GM18519 (cell line): Measurements from ENCODE around the gene KLHL30.

Experiments
- ATAC-seq: cut with Tn5 transposase; IDR thresholded peaks from one replicate; pipeline ENCODE4 v1.9.1; 2021; ENCODE audit warnings: mild to moderate bottlenecking, moderate library complexity; ENCODE audit not compliant: unreplicated experiment, low FRiP score

The KLHL30 gene

DNA sequence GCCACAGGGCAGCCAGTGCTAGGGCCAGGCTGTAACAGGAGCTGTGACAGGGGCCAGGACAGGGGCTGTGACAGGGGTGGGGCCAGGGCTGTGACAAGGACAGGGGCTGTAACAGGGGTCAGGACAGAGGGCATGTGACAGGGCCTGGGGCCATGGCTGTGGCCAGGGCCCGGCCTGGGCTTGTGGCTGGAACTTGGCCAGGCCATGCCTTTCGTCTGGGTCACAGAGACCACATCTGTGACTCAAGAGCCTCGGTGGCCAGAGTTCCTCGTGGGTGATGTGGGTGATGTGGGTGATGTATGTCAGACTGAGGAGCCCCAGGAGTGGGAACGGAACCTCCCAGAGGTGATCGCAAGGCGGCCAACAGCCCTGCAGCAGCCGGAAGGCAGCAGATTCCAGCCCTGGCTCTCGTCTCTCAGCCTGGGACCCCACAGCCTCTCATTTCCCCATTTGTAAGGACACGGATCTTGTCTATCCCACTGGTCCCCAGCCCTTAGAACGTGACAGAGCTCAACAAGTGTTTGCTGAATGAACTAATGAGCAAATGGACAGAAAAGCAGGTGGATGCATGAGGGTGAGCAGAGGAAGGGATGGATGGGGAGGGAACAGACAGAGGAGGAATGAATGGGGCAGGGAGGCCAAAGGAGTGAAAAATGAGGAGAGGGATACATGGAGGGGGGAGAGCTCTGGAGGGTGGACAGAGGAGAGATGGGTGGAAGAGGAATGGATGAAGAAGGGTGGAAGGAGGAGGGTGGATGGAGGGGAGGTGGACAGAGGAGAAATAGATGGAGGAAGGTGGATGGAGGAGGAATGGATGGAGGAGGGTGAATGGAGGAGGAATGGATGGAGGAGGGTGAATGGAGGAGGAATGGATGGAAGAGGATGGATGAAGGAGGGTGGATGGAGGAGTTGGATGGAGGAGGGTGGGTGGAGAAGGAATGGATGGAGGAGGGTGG is 21.0 kb upstream of the KLHL30 start:
- ATAC-seq, result no peak

DNA sequence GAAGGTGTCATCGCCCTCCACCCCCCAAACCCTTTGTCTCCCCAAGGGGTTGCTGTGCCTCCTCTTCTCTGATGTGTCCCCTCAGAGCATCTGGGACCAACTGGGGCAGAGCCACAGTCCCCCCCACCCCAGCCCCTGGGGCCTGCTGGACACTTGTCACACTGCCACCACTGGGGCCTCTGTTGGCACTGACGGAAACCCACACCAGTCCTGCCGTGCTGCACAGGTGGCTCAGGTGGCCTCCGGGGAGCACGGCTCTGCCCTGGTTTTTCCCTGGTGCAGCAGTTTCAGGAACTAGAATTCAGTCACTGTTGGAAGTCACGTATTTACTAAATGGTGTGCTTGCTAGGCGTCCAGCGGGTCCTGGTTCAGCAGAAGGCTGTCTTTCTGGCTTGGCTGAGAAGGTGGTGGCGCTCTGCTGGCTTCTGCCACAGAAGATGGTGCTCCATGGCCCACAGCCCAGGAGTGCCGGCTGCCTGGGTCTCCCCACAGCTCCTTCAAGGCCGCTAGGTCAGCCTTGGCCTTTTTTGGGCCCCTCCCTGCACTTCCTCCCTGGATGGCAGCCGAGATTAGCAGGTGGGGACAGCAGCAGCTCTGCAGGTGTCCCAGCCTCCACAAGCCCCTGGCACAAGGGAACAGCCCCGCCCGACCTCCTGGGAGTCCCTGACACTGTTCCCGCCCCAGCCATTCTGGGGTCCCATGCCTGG is 18.6 kb upstream of the KLHL30 start:
- no peak for ATAC-seq

DNA sequence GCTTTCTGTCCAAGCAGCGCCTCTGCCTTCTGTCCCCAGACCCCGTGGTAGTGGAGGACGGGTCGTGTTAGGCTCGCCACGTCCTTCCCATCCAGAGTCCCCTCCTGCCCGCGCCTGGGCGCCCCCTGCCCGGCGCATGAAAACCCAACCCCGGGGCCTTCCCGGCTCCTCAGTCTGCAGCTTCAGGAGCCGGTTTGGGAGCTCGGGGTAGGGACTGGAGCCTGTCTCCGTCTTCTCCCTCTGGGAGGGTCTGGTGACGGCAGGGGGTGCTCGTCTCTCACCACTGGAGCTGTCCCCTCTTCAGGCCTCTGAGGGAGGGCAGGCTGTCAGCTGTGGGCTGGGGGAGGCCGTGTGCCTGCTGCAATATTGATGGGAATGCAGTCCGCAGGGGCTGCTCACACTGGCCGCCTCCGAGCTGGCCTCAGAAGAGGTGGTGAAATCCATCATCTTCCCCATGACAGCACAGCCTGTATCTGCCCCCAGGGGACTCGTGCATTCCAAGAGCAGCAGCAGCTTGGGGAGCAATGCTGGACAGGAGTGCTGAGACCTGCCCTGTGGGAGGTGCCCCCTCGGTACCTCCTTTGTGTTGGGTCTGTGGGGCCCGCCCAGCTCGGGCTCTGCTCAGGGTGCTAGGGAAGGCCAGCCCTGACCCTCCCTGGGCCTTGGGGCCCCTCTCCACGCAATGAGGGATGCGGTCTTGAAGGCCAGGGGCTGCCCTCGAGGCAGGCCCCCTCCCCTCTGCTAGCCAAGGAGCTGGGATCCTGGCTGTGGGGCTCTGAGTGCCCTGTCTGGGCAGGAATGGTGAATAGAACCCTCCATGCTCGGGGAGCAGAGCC is 17.8 kb upstream of the KLHL30 start:
- no peak for ATAC-seq

DNA sequence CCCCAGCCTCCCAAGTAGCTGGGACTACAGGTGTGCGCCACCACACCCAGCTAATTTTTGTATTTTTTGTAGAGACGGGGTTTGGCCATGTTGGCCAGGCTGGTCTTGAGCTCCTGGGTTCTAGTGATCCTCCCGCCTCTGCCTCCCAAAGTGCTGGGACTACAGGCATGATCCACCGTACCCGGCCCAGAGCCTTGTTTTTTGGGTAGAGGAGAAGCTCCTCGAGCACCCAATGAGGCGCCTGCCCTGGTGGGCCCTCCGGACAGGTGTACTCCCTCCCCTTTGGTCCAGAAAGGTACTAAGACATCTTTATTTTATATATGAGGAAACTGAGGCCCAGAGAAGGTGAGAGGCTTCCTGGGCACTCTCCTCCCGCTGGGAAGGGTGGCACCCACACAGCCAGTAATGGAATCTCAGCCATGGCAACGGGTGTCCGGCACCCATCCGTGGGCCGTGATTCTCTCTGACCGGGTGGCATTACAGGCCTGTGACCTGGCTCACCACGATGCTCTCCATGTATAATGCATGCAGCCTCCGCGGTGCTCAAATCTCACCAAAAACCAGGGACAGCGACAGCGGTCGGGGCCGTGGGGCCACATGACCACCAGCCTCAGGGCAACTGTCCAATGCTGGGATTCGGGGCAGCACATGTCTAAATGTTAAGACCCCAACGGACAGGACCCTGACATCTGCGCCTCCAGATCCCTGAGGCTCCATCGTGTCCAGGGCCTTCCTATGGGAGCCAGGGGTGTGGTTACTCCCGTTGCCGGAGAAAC is 16.8 kb upstream of the KLHL30 start:
- ATAC-seq, result no peak

DNA sequence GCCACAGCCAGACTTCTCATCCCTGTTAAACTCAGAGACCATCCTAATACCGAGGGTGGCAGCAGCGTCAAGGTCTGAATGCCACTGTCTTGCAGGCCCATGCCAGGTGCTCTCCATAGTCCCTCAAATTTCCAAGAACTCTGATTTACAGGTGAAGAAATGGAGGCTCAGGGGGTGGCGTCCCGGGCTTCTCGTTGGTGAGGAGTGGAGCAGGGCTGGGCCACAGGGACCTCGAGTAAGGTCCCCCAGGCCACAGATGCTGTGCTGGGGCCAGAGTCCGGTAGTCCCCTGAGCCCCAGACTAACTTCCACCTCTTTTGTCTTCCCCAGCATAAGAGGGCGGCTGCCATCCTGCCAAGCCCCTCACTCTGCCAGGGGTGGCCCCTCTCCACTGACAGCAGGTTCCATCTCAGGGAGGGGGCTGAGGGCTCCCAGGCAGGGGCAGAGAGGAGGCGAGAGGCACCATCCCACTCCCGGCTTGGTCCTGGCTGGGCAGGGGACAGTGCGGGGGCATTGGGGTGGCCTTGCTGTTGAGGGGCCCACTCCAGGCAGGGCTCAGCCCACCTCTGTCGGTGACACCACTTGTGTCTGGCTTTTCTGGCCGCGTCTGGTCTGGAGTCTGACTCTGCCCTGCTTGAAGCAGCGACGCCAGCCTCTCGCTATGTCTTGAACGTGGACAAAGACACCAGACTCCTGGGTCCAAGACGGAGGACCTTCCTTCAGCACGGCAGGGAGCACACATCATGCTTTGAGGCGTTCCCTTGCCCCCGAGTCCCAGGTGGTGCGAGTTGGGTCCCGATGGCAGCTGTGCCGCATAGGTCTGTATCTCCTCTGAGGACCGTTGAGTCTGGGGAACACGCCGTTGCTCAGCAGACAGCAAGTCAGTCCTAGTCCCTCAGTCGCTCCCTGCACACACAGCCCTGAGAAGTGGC is 15.9 kb upstream of the KLHL30 start:
- no peak for ATAC-seq

DNA sequence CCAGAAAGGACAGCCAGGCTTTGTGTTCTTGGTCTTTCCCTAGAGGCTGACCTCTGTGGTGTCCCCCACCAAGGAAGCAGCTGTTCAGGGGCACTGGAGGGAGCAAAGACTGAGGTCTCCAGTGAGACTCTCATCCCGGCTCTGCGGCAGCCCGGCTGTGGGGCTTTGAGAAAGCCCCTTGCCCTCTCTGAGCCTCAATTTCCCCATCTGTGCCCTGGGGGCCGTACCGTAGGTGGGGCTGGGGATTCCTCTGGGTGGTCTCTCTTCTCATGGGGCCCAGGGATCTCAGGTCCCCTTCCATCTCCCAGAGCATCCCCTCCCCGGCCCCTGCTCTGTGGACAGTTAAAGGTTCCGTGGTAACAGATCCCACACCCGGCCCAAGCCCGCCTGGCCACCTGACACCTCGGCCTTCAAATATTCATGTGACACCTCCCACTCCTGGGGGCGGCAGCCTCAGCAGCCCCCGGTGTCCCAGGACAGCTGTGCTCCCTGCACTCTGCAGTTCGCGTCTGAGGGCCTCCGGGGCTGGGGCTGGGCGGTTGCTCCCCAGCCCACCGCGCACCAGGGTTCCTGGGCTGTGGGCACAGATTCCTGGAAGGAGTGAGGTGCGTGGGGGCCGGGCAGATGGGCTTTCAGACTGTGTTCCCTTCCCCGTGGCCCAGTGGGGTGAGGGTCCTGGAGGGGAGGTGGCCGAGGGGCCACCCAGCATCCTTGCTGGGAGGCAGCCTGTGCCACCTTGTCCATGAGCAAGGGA is 15.1 kb upstream of the KLHL30 start:
- no peak for ATAC-seq

DNA sequence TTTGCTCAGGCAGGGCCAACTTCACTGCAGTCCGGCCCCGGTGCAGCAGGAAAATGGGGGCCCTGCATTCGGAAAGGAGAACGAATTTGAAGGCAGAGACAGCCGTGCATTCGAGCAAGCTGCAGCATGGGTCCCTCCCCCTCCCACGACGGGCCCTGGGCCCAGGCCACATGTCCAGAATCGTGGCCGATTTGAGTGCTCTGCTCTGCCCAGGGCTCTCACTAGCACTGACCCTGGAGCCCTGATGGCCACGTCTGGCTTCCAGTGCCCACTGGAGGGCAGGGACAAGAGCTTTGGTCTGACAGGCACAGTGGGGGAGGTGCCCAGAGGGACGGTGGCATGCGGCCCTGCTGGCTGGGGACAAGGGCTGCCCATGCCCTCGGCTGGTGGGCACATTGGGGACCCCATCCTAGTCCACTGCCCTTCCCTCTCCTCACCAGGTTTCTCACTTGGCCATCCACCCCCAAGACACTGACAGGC is 14.4 kb upstream of the KLHL30 start:
- no peak for ATAC-seq

DNA sequence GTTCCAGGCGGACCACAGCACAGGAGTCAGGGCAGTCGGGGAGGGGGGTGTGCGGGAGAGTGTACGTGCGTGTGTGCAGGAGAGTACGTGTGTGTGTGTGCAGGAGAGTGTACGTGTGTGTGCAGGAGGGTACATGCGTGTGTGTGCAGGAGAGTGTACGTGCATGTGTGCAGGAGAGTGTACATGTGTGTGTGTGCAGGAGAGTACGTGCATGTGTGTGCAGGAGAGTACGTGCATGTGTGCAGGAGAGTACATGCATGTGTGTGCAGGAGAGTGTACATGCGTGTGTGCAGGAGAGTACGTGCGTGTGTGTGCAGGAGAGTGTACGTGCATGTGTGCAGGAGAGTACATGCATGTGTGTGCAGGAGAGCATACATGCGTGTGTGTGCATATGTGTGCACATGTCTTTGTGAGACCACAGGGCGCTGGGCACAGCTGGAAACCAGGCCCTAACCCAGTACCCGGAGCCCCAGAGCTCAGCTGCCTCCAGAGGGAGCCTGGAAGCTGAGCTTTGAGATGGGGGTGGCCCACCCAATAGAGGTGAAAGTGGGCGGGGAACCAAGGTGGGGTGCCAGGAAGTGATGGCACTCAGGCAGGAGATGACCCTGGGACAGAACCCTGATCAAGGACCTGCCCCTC is 13.9 kb upstream of the KLHL30 start:
- no peak for ATAC-seq

DNA sequence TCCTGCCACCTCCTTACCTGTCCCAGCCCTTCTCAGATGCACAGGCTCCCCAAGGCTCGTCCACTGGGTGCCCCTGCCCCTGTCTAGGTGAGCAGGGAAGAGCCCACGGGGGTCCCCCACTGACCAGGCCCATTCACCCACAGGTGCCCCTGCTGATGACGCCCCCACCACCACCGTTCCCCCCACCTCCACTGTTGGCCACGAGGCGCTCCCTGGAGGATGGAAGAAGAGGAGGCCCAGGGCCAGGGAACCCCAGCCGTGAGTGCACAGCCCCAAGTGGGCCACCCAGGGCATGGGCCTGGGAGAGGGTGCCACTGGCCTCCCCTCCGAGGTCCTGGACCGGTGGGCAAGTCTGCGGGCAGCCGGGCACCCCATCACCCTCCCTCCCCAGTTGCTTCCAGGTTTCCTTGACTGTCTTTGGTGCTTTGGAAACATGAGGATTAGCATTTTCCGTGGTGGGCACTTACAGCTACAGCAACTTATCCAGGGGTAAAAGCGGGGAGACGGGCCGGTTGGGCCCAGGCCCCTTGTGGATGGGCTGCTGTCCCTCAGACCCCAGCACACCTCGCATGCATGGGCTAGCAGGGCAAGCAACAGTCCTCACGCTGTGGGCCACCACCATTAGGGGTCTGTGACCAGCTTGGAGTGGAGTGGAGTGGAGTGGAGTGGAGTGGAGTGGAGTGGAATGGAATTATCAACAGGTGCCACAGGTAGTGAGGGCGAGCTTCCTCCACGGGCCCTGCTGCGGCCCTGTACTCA is 13.2 kb upstream of the KLHL30 start:
- no peak for ATAC-seq

DNA sequence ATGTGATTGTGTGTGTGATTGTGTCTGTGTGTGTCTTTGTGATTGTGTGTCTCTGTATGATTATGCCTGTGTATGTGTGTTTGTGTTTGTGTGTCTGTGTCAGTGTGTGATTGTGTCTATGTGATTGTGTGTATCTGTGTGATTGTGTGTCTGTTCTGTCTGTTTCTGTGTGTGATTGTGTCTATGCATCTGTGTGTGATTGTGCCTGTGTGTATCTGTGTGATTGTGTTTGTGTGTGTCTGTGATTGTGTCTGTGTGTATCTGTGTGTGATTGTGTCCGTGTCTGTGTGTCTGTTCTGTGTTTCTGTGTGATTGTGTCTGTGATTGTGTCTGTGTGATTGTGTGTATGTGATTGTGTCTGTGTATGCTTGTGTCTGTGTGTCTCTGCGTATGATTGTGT is 12.1 kb upstream of the KLHL30 start:
- no peak for ATAC-seq

DNA sequence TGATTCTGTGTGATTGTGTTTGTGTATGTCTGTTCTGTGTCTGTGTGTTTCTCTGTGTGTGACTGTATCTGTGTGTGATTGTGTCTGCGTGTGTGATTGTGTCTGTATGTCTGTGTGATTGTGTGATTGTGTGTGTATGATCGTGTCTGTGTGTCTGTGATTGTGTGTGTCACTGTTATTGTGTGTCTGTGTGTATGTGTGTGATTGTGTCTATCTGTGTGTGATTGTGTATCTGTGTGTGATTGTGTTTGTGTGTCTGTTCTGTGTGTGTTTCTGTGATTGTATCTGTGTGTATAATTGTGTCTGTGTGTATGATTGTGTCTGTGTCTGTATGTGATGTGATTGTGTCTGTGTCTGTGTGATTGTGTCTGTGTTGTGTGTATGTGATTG is 11.7 kb upstream of the KLHL30 start:
- no peak for ATAC-seq

DNA sequence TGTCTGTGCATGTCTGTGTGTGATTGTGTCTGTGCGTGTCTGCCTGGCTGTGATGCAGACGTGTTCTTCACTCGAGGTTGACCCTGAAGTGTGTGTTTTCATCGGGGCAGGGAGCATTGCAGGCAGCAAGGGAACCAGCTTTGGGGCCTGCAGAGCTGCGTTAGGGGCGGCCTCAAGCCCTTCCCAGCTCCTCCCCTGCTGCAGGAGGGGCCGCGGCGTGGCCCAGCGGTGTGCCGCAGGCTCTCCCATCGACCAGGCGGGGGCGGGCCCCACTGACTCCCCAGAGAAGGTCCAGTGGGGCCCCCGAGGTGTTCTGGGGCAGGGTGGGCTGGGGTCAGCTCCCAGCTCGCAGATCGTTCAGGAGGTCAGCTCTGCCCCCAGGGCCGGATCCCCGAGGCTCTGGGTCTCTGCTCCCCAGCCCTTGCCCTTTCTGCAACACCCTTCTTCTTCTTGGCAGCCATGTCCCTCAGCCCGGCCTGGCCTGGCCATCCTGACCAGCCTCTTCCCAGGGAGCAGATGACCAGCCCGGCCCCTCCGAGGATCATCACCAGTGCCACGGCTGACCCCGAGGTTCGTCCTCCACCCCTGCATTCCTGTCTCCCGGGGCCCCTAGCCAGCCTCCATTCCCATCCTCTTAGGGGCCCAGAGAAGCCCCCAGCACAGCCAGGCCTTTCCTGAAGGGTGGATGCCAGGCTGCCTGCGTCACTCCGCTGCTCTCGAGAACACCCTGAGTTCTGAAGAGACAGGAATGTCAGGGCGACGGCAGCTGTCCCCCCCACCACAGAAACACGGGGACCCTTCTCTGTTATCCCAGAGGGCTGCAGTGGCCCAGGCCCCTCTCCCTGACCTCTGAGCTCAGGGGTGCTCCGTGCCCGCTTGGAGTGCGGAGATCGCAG is 11.1 kb upstream of the KLHL30 start:
- ATAC-seq, result no peak

DNA sequence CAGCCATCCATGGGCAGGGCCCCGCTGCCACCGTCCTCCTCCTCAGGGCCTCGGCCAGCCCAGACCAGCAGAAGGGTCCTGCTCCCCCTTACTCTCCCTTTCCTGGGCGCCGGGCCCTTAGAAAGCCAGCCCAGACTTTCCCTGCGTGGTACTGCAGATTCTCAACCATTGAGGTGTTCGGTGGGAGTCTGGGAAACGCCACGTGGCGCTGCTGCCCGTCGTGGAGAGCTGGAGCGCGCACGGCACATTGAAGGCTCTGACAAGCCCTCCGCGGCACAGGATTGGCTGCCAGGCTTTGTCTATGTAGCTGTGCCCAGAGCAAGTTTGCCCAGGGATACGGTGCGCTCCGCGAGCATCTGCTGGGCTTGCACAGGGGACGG is 10.4 kb upstream of the KLHL30 start:
- ATAC-seq, result no peak

DNA sequence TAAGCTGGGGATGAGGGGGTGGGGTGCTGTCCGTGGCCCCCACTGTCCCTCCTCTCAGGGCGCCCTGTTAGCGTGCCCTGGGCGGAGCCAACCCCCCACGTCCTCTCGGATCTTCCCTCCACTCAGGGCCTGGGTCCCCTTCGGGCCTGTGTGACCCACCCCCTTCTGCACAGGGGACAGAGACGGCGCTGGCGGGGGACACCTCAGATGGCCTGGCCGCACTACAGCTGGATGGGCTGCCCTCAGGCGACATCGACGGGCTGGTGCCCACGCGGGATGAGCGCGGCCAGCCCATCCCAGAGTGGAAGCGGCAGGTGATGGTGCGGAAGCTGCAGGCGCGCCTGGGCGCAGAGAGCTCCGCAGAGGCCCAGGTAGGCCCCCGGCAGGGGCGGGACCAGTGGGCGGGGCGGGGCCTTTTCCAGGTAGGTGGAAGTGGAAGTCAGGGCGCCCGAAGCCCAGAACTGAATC is 9.9 kb upstream of the KLHL30 start:
- ATAC-seq, result no peak

DNA sequence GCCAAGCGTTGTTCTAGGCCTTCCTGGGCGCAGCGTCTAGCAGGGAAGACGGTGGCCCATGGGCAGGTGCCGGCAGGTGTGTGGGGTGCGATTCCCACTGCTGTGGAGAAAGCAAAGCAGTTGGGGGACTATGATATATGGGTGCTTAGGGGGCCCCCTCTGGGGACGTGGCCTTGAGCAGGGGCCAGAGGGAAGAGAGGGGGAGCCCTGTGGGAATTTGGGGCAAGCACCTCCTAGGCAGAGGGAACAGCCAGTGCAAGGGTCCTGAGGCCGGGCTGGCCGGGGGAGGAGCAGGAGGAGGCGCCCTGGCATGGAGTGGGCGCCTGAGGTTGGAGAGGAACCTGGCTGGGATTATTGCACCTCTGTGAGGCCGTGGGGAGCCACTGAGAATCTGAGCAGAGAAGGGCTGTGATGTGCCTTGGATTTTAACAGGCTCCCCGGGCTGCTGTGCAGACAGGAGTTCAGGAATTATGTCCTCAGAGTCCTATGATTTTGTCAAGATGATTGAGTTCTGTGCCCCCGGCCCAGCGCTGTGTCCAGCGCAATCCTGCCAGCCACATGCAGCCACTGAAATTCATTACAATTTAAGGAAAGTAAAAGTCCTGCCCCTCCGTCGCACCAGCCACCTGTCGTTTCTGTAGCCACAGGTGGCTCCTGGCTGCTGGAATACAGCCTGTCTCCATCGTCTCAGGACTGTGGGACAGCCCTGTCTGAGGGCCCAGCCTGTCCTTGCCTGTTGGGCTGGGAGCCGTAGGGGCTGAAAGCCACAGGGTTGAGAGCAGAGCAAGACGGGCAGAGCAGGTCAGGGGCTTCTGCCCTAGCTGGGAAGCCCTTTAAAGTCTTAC is 9.1 kb upstream of the KLHL30 start:
- ATAC-seq, result no peak
